ENCODE measurements around the gene LARGE2.

- no peak for TF ChIP-seq POLR2AphosphoS5 (IDR thresholded peaks at IDR 0.05; ENCODE audit: borderline replicate concordance, low read depth, low read length)
- no peak for TF ChIP-seq EZH2 (IDR thresholded peaks at IDR 0.05)
- TF ChIP-seq FOXP2 (optimal IDR thresholded peaks at IDR 0.05; ENCODE audit: control extremely low read depth, extremely low read length, insufficient read depth): no peak
Observed at GRCh38 chr11:45892856-45893255, 29.6 kb upstream of the LARGE2 start.
